HepG2 (cell line): ENCODE results near the gene GNG12. TPM values are rescaled to one million over a fixed set of nuclear protein-coding genes. Genes with fewer than 3 reads are reported as not detected.

ENCODE experiments used
- ATAC-seq: fragments of 200-7000 bp; cut with Tn5 transposase; 3 replicates; pipeline ENCODE4 v1.9.1; 2020; ENCODE audit warnings: mild to moderate bottlenecking, moderate library complexity
- BruUV-seq: library from RNA; stranded (reverse); fragments of 400-500 nt; replicated peaks from 2 replicates; lab custom pipeline; 2021; lab: Mats Ljungman, UMichigan
- CTCF ChIA-PET: fragments of 300-600 bp; formaldehyde crosslinking; extraction: SDS; loops from one replicate; lab custom pipeline; 2021; ENCODE audit warnings: low total read pairs, inconsistent platforms, low intra/inter-chr PET ratio; lab: Yijun Ruan, JAX
- POLR2A ChIA-PET: fragments of 350-600 bp; sonication (Branson Sonifier 250); formaldehyde crosslinking; loops from one replicate; lab custom pipeline; 2020; ENCODE audit warnings: antibody characterized with exemption, inconsistent platforms; lab: Yijun Ruan, JAX
- DNase-seq: peaks from one replicate; pipeline ENCODE4 v3.0.0-alpha.2; 2015; ENCODE audit warnings: low spot score
- FAIRE-seq: peaks from 3 replicates; lab custom pipeline; 2011; peaks lifted over from hg19 to GRCh38; lab: Jason Lieb, UNC
- H2AFZ ChIP-seq: one replicate; pipeline ENCODE4 v1.6.1; 2011; ENCODE audit warnings: low read length, inconsistent platforms
- H3K27ac ChIP-seq: fragments of 300-600 bp; 3 replicates; pipeline ENCODE4 v1.8.0; 2011; ENCODE audit warnings: mixed run types, mild to moderate bottlenecking, mixed read lengths, low read length, inconsistent platforms; ENCODE audit not compliant: insufficient read depth; ENCODE audit errors: extremely low read length
- H3K27me3 ChIP-seq, 2 experiments: fragments of 200-600 bp in 1 of 2; 2 replicates in 1 of 2; 3 replicates in 1 of 2; pipeline versions ENCODE4 v1.6.0 to v1.8.0; 2011; ENCODE audit warnings: low read length in 2 of 2, mild to moderate bottlenecking in 2 of 2, moderate library complexity in 2 of 2, inconsistent platforms in 1 of 2; ENCODE audit not compliant: insufficient read depth in 2 of 2, control insufficient read depth in 1 of 2
- H3K36me3 ChIP-seq, 2 experiments: fragments of 200-600 bp in 1 of 2; replicated peaks in 1 of 2; 2 replicates in 1 of 2; 3 replicates in 1 of 2; pipeline versions ENCODE4 v1.5.1 to v1.8.0; 2011; ENCODE audit warnings: low read length in 2 of 2, inconsistent platforms in 1 of 2; ENCODE audit not compliant: insufficient read depth in 2 of 2, control insufficient read depth in 1 of 2
- H3K4me1 ChIP-seq: 2 replicates; pipeline ENCODE4 v1.5.1; 2012; ENCODE audit warnings: low read length, inconsistent platforms; ENCODE audit not compliant: insufficient read depth
- H3K4me2 ChIP-seq: 2 replicates; pipeline ENCODE4 v1.6.0; 2011; ENCODE audit warnings: low read depth, low read length, inconsistent platforms
- H3K4me3 ChIP-seq, 3 experiments: fragments of 200-600 bp in 1 of 3; sonication (generic), shearing (Covaris generic) in 1 of 3; replicated peaks in 1 of 3; 2 replicates each; pipeline ENCODE4 v1.5.1; 2011 to 2016; ENCODE audit warnings: low read length in 3 of 3, inconsistent platforms in 2 of 3, low read depth in 2 of 3, mild to moderate bottlenecking in 2 of 3, control low read depth in 1 of 3, mixed read lengths in 1 of 3; ENCODE audit not compliant: insufficient read depth in 1 of 3
- H3K79me2 ChIP-seq: one replicate; pipeline ENCODE4 v1.6.1; 2011; ENCODE audit warnings: low read length, inconsistent platforms; ENCODE audit not compliant: insufficient read depth
- H3K9ac ChIP-seq: 2 replicates; pipeline ENCODE4 v1.6.0; 2011; ENCODE audit warnings: mild to moderate bottlenecking, low read depth, low read length, inconsistent platforms; ENCODE audit not compliant: insufficient read depth
- H3K9me3 ChIP-seq: 2 replicates; pipeline ENCODE4 v1.5.1; 2012; ENCODE audit warnings: mild to moderate bottlenecking, low read length
- H4K20me1 ChIP-seq: 2 replicates; pipeline ENCODE4 v1.6.0; 2011; ENCODE audit warnings: inconsistent platforms, mild to moderate bottlenecking, low read length, moderate library complexity; ENCODE audit not compliant: insufficient read depth
- MAFK ChIP-seq, 2 experiments: IDR thresholded peaks in 1 of 2; conservative IDR thresholded peaks in 1 of 2; 2 replicates each; pipeline ENCODE4 v1.6.1; 2011; ENCODE audit warnings: improper control_type of control experiment in 2 of 2, low read length in 2 of 2
- ZFP41 ChIP-seq: sonication (generic); formaldehyde crosslinking; IDR thresholded peaks from 2 replicates; pipeline ENCODE4 v1.4.0; 2020; ENCODE audit warnings: mild to moderate bottlenecking, missing genetic modification reagents, borderline replicate concordance
- ZNF331 ChIP-seq: sonication (generic); formaldehyde crosslinking; IDR thresholded peaks from 2 replicates; pipeline ENCODE4 v1.4.0; 2020; ENCODE audit warnings: missing genetic modification reagents
- WGBS: methylation state at CpG from one replicate; pipeline ENCODE4 v1.1.6; 2017; ENCODE audit warnings: low lambda C conversion rate; 5-methylcytosine and 5-hydroxymethylcytosine counted together
- in situ Hi-C: cut with HindIII; loops from 2 replicates; pipeline ENCODE4 v1.10.0; 2017; ENCODE audit warnings: low pct_unique_long_range_greater_than_20kb; ENCODE audit not compliant: extremely low pct_ligation_motif_present
- intact Hi-C: fragments of 100-400 bp; cut with micrococcal nuclease; formaldehyde crosslinking; loops from one replicate; pipeline ENCODE4 v1.10.0; 2022; ENCODE audit not compliant: unreplicated experiment
- polyA plus RNA-seq, 8 experiments: library from polyadenylated mRNA; depleted of rRNA in 3 of 8; stranded (reverse) in 7 of 8; unstranded in 1 of 8; fragments of >200 nt; fragmentation: Illumina TruSeq in 4 of 8; extraction: Trizol in 4 of 8; gene quantifications; 2 replicates each; pipeline versions ENCODE4 v1.2.1 to v1.2.3, GENCODE V29; 2011 to 2016; ENCODE audit warnings: low read depth in 4 of 8, missing spikeins in 1 of 8, mixed read lengths in 1 of 8; ENCODE audit not compliant: insufficient read depth in 1 of 8
- total RNA-seq, 5 experiments: library from RNA; depleted of rRNA; stranded (reverse); fragments of >200 nt; fragmentation: Illumina TruSeq; extraction: Trizol; gene quantifications; 2 replicates each; pipeline ENCODE4 v1.2.3, GENCODE V29; 2016; ENCODE audit warnings: low read depth in 1 of 5
- TF ChIP-seq, protein P1 (sequence below): sonication (generic); formaldehyde crosslinking; conservative IDR thresholded peaks from 2 replicates; pipeline ENCODE4 v1.4.0; 2020; ENCODE audit warnings: mild to moderate bottlenecking, missing genetic modification reagents, moderate library complexity

The GNG12 gene
- total and polyA plus RNA-seq, 2 of the 13 experiments (the other 11 are each of a cell fraction or from before 2014, with no cell fraction given): 0.11 TPM

DNA sequence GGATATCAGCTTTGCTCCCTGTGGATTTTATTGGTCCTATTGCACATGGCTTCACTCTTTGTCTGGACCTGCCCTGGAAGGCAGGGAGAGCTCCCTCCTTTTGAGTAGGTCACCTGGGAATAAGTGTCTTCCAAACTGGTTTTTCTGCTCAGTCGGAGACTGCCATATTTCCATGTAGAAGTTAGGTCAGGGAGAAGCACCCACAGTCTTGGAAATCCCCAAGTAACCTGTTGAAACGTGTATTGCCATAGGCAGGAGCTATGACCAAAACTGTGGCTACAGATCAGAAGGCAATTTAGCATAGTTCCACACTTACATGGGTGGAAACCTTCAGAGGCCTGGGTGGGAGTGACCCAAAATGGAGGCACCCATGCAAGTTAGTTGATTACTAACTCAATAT lies 3.5 kb upstream of the GNG12 start:
- FAIRE-seq (no peak), ATAC-seq (no peak), DNase-seq (no peak)
- intact Hi-C loops: no loop called here
- H3K9me3 ChIP-seq: no peaks in the 10 kb centered on the region
- H3K4me2 ChIP-seq: no peak overlapping the region
- no peak overlapping the region for H2AFZ ChIP-seq
- no peak overlapping the region for H3K4me3 ChIP-seq
- no peak overlapping the region for H3K27ac ChIP-seq
- H3K27me3 ChIP-seq: peaks cover 4 to 31% of the 10 kb centered on the region in 2 experiments
- H3K79me2 ChIP-seq: no peaks in the 10 kb centered on the region
- CTCF ChIA-PET: no interaction called here
- POLR2A ChIA-PET: no interaction called here
- no peaks in the 10 kb centered on the region for H3K36me3 ChIP-seq
- H3K4me1 ChIP-seq: peaks cover 10% of the 10 kb centered on the region
- in situ Hi-C loops: no loop called here
- H4K20me1 ChIP-seq: no peaks in the 10 kb centered on the region
- TF ChIP-seq MAFK (conservative IDR thresholded peaks at IDR 0.05 in 1 of 2, IDR thresholded peaks at IDR 0.05 in 1 of 2; ENCODE audit: low read length in 2 of 2) (no peak), ZFP41 (CRISPR knock-in tag) (no peak), ZNF331 (no peak)
- TF ChIP-seq, protein P1, sequence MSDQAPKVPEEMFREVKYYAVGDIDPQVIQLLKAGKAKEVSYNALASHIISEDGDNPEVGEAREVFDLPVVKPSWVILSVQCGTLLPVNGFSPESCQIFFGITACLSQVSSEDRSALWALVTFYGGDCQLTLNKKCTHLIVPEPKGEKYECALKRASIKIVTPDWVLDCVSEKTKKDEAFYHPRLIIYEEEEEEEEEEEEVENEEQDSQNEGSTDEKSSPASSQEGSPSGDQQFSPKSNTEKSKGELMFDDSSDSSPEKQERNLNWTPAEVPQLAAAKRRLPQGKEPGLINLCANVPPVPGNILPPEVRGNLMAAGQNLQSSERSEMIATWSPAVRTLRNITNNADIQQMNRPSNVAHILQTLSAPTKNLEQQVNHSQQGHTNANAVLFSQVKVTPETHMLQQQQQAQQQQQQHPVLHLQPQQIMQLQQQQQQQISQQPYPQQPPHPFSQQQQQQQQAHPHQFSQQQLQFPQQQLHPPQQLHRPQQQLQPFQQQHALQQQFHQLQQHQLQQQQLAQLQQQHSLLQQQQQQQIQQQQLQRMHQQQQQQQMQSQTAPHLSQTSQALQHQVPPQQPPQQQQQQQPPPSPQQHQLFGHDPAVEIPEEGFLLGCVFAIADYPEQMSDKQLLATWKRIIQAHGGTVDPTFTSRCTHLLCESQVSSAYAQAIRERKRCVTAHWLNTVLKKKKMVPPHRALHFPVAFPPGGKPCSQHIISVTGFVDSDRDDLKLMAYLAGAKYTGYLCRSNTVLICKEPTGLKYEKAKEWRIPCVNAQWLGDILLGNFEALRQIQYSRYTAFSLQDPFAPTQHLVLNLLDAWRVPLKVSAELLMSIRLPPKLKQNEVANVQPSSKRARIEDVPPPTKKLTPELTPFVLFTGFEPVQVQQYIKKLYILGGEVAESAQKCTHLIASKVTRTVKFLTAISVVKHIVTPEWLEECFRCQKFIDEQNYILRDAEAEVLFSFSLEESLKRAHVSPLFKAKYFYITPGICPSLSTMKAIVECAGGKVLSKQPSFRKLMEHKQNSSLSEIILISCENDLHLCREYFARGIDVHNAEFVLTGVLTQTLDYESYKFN (CRISPR knock-in tag): no peak
- no TSS peak for BruUV-seq
- H3K9ac ChIP-seq: no peak overlapping the region
- 8% methylated on average over 2 of the region's 2 CpGs for WGBS
